HG02885 (cell line): Measurements from ENCODE around the gene AP3S1.
A peak's percentile ranks its signal among the peaks of the same experiment; 100 is the strongest.
"Not testable (repeated sequence)": the region's sequence is repeated elsewhere in the genome, so short reads cannot be mapped to it uniquely, and the experiment has no call there.

ENCODE experiments used
- ATAC-seq: cut with Tn5 transposase; IDR thresholded peaks from one replicate; pipeline ENCODE4 v1.9.1; 2021; ENCODE audit warnings: mild to moderate bottlenecking; ENCODE audit not compliant: unreplicated experiment, poor library complexity

AP3S1 gene

DNA sequence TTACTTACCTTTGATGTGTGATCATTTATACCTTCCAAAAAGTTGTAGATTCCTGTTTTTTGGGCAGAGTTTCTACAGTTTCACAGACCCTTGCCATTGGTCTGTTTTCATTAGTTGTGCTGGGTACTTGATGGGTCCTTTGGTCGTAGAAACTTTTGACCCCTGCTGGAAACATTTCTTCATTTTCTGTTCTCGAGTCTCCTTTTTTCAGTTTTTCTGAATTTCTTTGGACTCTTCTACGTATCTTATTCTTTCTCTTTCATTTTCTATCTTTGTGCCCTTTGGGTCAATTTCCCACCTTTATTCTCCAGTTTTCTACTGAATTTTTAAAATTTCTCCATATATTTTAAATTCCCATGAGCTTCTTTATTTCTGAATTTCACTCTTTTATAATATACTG, 16.7 kb downstream of the AP3S1 start:
- ATAC-seq, result no peak

DNA sequence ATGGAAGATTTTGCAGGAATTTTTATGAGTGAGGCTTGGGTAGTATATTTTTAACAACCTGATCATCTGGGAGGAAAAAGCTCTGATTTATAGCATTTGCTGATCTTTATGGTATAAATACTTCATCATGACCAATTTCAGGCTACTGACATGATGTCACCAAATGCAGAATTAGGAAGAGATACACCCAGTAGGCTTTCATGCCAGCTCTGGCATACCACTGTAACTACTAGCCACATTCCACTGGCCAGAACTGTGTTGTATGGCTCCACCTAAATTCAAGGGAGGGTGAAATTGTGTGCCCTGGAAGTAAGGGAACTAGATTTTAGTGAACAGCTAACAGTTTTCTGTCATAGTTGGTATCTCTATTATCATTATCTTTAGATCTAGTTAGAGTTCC, 17.6 kb downstream of the AP3S1 start:
- ATAC-seq, result no peak

DNA sequence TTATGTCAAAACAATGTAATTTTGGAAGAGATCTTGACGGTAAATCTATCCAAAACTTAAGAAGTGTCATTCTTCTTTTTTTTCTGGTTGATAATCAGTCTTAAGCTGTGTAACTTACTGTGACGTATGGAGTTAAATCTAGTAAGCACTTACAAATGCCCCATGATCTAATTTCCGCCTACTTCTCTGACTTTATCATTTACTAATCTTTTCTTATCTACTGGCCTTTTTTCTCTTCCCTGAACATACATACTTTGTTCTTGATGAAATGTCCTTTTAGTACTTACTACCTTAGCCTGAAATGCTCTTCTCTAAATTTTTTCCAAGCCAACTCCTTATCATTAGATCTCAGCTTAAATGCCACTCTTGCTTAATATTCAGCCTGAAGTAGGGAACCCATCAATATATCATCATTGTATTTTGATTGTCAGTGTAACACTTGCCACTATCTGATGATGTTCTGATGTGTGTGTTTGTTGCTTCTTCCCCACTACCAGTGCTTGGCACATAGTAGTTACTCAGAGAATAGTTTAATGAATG, 27.6 kb downstream of the AP3S1 start:
- no peak for ATAC-seq

DNA sequence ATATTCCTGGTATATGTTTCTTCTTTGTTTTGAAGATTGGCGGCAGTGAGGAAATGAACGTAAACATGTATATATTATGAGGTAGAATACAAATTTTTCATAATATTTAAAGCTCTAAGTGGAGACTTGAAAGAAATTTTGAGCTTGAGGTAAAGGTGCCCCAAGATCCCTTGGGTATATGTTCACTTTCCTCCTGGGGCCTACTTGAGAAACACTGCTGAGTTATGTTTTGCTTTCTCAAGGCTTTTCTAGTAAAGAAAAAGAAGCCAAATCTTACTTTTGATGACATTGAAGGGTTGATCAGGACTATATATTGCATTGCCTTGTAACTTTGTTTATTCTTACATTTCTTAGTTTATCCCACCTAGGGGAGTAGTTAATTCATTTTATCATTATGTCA, 30.7 kb downstream of the AP3S1 start:
- ATAC-seq, result no peak

DNA sequence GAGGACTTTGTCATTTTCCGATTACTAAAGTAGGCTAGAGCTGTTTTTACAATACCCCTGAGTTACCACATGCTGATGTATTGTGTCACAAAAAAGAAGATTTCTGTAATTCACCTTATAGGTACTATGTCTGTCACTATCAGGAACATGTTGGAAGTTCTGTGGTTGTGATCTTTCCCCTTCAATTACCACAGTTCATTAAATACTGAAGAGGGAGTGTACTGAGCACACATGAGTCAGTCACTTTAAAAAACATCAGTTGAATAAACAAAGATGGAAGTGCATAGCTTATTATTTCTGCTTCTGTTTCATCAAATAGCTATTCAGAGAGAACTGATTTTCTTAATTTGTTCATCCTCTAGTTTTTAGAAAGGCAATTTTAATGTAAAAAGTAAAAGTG, 31.7 kb downstream of the AP3S1 start:
- no peak for ATAC-seq

DNA sequence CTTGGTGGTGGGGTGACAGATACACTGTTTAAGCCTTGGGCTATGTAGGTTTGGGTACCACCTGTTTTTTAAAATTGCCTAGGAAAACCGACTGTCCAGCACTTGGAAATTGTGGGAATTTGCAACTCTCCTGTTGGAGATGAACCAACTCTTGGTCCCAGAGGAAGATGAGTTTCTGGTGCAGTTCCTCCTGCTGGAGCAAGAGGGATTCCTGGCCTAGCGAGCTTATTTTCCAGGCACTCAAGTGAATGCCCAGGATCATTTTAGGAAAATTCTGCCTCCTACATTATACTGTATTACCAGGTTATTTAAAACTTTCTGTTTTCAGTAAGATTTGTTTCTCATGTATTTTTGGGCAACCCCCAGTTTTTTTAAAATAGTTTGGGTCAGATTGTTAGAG, 33.7 kb downstream of the AP3S1 start:
- ATAC-seq, result no peak

DNA sequence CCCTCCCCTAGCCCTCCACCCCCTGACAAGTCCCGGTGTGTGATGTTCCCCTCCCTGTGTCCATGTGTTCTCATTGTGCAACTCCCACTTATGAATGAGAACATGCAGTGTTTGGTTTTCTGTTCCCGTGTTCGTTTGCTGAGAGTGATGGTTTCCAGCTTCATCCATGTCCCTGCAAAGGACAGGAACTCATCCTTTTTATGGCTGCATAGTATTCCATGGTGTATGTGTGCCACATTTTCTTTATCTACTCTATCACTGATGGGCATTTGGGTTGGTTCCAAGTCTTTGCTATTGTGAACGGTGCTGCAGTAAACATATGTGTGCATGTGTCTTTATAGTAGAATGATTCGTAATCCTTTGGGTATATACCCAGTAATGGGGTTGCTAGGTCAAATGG, 35.6 kb downstream of the AP3S1 start:
- ATAC-seq, result not testable (repeated sequence)

DNA sequence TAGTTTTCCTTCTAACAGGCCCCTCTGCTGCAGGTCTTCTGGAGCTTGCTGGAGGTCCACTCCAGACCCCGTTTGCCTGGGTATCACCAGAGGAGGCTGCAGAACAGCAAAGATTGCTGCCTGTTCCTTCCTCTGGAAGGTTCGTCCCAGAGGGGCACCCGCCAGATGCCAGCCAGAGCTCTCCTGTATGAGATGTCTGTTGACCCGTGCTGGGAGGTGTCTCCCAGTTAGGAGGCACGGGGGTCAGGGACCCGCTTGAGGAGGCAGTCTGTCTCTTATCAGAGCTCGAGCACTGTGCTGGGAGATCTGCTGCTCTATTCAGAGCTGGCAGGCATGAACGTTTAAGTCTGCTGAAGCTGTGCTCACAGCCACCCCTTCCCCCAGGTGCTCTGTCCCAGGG, 40.7 kb downstream of the AP3S1 start:
- not testable (repeated sequence) for ATAC-seq

DNA sequence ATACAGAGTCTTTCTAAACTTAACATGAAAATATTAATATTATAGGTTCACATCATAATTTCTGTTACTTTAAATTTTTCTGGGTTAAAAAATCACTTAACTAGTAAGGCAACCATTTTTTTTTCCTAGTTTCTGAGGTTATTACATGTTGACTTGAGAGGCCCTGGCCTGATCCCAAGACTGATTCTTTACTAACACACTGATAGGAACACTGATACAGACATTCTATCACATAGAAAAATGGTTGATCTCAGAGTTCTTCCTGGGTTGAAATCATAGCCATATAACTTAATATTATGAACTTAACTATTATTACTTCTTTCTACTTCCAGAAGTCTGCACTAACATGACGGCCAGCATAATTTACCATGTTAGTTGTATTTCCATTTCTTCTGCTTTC, 43.0 kb downstream of the AP3S1 start:
- no peak for ATAC-seq

DNA sequence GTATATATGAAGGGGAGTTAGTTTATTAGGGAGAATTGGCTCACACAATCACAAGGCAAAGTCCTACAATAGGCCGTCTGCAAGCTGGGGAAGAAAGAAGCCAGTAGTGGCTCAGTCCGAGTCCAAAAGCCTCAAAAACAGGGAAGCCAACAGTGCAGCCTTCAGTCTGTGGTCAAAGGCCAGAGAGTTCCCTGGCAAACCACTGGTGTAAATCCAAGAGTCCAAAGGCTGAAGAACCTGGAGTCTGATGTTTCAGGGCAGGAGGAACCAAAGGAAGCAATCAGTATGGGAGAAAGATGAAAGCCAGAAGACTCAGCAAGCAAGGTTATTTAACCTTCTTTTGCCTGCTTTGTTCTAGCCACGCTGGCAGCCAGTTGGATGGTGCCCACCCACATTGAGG, 43.5 kb downstream of the AP3S1 start:
- not testable (repeated sequence) for ATAC-seq

DNA sequence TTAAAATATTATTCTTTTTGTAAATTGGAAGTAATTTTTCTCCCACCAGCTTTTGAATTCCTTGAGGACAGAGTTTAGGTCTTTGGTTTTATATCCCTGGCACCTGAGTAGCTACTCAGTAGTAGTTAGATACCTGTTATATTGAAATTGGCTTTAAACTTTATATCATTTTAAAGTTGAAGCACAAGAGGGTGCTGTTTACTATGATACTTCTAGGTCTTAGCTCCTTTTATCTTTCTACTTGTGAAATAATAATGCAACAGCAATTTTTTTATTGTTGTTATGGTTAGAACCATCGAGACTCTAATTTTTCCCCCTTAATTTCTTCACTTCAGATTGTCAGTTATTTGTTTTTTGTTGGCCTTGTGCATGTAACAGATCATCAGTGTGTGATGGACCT, 46.3 kb downstream of the AP3S1 start:
- ATAC-seq, result no peak

DNA sequence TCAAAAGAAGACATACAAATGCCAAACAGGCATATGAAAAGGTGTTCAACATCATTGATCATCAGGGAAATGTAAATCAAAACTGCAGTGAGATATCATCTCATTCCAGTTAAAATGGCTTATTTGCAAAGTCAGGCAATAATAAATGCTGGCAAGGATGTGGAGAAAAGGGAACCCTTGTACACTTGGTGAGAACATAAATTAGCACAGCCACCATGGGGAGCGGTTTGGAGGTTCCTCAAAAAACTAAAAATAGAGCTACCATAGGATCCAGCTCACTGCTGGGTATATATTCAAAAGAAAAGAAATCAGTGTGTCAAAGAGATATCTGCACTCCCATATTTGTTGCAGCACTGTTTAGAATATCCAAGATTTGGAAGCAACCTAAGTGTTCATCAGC, 50.3 kb downstream of the AP3S1 start:
- no peak for ATAC-seq

DNA sequence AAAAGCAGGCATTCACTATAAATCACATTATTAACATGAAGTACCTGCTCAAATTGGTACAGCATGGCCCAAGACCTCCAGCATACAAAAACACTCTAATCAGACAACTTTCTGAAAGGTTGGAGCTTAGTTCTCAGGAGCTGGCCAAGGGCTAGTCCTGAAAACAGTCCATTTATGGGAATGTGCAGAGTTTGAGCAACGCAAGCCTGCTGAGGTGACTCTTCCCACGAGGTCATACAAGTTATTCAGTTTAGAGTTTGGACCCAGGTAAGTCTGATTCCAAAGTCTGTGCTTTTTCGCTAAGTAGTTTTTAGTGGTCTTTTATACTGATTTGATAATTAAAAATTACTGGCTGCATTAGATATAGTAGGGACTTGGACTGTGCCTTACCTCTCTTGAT, 52.6 kb downstream of the AP3S1 start:
- no peak for ATAC-seq

DNA sequence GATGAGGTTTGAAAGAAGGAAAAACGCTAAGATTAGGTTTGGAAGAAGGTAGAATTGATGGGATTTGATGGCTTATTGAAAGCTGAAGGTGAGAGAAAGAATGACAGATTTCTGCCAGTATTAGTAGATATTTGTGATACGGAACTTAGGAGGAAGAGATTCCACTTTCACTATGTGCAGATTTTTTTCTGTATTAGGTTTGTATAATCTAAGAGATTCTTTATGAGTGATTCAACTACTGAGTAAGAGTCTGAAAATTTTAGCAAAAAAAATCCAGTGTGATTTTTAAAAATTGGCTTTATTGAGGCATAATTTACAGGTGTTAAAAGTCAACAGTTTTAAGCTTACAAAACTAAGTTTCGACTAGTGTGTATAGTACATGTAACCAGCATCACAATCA, 54.1 kb downstream of the AP3S1 start:
- no peak for ATAC-seq

DNA sequence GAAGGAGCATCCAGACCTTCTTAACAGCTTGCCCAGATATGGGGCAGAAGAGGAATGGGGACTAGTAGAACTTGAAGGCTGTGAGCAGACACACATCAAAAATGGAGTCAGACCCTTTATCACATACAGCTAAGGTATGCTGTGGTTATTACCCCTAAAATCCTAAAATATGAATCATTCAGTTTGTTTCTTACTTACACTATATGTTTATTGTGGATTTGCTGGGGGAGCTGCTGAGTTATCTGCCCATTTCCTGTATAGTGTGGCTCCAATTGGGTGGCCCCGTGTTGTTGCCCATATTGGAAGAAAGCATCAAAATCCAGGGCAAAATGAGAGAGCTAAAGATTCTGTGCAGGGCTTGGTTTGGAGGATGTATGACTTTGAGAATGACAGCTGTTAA, 56.9 kb downstream of the AP3S1 start:
- no peak for ATAC-seq

DNA sequence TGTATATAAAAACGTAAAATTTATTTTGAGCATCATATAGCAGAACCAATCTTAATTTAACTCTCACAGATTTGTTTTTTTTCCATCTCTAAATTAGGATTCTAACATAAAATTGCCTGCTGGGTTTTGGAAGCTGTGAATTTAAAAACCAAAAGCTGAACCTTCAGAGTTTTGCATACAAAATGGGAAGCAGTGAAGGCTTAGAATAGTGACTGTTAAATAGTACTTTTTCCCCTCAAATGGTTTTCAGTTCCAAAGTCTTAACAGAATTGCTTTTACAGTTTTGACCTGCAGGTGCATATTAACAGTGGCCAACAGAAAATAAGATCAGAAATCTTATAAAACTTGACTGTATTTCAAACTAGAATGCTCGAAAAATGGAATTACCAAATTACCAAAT, 65.4 kb downstream of the AP3S1 start:
- ATAC-seq, result peak; percentile 49

DNA sequence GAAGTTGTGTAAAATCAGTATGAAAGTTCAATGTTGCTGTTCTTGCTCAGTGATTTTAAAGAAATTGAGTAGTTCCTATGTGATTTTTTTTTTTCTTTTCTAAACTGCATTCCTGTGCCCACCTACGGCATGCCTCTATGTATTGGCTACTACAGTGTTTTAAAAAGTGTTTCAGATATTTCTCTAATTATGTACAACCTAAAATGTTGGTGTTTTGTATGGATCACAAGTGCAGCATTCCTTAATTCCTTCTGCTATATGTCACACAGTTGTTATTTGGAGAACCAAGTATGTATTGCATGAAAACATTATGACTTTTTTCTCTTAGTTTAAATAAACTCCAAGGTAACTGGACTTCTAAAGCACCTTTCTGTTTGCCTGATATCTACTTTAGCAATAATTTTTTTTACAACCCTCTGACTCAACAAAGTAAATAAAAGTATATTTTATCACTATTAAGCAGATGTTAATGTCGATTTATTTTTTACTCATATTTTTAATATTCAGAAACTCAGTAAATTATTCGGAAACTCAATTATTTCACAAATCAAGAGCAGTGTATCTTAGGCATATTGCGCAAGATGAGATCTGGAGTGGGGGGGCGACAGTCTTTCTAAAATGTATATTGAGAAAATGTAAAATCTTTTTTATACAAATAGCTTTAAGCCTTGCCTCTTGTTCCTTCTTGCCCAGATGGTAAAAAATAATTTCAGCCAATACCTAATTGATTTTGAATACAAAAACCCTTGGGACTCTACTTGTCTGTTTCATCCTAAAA, 72.1 kb downstream of the AP3S1 start:
- not testable (repeated sequence) for ATAC-seq

DNA sequence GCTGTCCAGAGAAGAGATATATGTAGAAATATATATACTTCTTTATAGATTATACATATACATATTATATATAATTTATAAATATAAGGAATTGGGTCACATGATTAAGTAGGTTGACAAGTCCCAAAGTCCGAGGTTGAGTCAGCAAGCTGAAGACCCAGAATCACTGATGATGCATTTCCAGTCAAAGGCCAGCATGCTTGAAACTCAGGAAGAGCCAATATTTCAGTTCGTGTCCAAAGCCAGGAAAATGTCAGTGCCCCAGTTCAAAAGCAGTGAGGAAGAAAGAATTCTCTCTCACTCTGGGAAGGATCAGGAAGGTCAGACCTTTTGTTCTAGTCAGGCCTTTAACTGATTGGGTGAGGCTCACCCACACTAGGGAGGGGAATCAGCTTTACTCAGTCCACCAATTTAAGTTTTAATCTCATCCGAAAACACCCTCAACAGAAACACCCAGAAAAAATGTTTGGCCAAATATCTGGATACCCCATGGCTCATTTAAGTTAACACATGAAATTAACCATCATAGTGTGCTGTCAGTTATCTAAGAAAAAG, 78.5 kb downstream of the AP3S1 start:
- ATAC-seq, result no peak

DNA sequence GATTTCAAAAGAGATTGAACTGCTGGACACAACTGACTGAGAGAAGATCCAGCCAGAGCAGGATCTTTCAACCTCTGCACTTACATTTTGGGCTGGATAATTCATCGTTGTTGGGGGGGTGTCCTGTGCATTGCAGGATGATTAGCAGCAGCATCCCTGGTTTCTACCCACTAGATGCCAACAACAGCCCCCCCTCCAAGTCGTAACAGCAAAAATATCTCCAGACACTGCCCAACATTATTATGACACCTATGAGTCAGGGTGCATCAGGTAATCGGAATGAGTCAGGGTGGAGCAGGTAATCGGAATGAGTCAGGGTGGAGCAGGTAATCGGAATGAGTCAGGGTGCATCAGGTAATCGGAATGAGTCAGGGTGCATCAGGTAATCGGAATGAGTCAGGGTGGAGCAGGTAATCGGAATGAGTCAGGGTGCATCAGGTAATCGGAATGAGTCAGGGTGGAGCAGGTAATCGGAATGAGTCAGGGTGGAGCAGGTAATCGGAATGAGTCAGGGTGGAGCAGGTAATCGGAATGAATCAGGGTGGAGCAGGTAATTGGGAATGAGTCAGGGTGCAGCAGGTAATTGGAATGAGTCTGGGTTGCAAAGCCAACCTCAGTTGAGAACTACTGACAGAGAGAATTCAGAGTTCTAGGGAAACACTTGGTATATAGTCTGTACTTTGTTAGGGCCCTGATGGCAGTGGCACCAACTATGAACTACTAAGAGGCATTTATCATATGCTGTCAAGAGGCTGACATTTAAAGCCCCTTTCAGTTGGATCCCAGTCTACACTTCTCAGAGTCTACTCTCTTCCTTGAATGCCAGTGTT, 87.1 kb downstream of the AP3S1 start:
- ATAC-seq, result not testable (repeated sequence)

DNA sequence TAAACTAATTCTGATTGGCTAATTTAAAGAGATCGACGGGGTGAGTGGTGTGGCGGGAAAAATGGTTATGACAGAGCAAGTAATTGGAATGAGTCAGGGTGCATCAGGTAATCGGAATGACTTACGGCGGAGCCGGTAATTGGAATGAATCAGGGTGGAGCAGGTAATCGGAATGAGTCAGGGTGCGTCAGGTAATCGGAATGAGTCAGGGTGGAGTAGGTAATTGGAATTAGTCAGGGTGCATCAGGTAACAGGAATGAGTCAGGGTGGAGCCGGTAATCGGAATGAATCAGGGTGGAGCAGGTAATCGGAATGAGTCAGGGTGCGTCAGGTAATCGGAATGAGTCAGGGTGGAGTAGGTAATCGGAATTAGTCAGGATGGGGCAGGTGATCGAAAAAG, 88.4 kb downstream of the AP3S1 start:
- not testable (repeated sequence) for ATAC-seq
